Stimulated activated CD4-positive, alpha-beta T cell treated with anti-CD3 and anti-CD28 coated beads, TNF-alpha, amount 100 ng/mL, for 24 hours (primary cell): ENCODE data around the gene ZBED6.
A peak's percentile ranks its signal among the peaks of the same experiment; 100 is the strongest.
"Not testable (repeated sequence)": the region's sequence is repeated elsewhere in the genome, so short reads cannot be mapped to it uniquely, and the experiment has no call there.

Experiments used
- DNase-seq, 3 experiments: peaks; one replicate each; pipeline ENCODE4 v3.0.0-alpha.2; 2020; ENCODE audit warnings: low read depth in 3 of 3

Gene ZBED6, protein sequence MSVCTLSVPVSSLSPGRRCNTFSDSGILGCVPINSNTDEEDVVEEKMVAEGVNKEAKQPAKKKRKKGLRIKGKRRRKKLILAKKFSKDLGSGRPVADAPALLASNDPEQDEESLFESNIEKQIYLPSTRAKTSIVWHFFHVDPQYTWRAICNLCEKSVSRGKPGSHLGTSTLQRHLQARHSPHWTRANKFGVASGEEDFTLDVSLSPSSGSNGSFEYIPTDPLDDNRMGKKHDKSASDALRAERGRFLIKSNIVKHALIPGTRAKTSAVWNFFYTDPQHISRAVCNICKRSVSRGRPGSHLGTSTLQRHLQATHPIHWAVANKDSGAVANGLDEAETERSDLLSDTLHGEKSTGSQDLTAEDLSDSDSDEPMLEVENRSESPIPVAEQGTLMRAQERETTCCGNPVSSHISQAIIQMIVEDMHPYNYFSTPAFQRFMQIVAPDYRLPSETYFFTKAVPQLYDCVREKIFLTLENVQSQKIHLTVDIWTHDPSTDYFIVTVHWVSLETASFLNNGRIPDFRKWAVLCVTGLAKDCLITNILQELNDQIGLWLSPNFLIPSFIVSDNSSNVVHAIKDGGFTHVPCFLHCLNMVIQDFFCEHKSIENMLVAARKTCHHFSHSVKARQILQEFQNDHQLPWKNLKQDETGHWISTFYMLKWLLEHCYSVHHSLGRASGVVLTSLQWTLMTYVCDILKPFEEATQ (N-terminal part only)

DNA sequence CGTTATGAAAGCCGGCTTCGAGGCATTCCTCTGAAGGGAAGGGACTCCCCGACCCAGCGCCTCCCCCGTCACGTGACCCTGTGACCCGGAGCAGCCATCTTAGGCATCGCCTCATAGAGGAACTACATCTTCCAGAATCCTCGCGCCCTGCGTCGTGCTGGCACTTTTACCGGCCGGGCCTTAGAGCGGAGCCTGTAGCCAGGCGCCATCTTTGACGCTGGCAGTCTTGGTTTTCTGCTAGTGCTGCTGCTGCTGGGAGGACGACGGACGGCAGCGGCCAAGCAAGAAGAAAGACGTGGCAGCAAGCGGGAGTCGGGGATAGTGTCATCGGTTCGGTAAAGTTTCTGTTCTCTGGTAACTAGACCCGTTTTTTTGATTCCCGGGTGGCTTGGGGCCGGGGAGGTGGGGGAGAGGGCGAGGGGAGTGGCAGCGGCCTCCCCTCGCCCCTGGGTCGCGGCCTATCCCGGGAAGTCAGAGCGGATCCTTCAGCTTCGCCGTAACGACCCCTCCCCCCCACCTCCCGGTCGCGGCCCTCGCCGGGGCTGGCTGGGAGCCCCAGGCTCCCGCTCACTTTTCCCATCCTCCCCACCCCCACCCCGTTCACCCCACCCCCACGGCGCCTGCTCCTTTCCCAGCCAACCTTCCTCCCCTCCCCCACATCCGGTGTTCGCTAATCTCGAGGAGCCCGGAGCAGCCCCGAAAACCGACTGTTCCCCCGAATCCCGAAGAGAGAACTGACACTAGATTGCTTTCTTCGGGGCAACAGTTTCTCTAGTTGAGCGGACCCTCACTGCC, at the start of gene ZBED6, which contains the start of gene ZC3H11A:
TSS of gene ZBED6 (plus strand) at position 183 of the 795 bp plus-strand sequence. CDS start 1,900 bp downstream, outside the sequence.
TSS of gene ZC3H11A (plus strand) at position 183 of the 795 bp plus-strand sequence. CDS start 21,448 bp downstream, outside the sequence.
- DNase-seq = peak; percentile 96 to 98 (median 98)

DNA sequence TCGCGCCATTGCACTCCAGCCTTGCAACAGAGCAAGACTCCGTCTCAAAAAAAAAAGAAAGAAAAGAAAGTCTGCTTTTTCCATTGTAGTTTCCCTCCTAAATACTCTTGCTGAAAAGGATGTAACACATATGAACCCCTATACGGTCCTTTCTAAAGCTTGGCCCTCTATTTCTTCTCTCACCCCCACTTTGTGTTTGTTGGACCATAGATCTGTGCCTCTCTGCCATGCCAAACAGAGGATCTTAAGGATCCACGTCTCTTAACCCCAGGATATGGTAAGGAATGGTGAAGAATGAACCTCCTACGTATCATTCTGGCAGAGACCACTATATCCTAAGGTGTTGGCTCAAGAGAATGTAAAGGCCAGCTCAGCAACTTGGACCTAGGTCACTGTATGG, 49.1 kb upstream of the ZBED6 start:
- no peak for DNase-seq

DNA sequence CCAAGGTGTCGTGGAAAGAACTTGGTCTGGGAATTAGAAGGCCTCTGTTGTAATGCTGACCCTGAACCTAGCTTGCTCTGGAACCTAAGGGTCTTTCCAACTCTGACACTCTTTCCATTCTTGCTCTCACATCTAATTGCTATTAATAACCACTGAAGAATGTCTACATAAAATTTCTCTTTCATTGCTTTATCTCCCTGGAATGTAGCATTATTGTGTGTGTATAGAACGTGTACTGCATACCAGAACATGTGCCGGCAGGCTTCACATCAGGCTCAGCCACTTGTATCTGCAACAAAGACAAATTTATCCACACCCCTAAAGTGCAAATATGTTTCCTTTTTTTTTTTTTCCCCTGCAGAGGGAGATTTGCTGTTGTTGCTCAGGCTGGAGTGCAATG, 44.4 kb upstream of the ZBED6 start:
- DNase-seq = no peak

DNA sequence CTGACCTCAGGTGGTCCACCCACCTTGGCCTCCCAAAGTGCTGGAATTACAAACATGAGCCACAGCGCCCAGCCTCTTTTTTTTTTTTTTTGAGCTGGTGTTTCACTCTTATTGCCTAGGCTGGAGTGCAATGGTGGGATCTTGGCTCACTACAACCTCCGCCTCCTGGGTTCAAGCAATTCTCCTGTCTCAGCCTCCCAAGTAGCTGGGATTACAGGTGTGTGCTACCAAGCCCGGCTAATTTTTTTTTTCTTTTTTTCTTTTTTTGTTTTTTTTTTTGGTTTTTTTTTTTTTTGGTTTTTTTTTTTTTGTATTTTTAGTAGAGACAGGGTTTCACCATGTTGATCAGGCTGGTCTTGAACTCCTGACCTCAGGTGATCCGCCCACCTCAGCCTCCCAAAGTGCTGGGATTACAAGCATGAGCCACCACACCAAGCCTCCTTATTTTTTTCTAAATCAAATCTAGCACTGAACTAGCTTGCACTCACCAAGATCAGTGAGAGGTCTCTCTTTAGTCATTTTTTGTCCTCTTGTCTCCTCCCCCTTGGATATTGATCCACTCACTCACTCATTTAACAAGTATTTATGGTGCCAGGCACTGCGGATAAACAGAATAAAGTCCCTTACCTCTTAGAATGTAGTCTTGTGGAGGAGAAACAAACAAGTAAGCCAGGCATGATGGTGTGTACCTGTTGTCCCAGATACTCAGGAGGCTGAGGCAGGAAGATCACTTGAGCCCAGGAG, 43.6 kb upstream of the ZBED6 start:
- not testable (repeated sequence) for DNase-seq

DNA sequence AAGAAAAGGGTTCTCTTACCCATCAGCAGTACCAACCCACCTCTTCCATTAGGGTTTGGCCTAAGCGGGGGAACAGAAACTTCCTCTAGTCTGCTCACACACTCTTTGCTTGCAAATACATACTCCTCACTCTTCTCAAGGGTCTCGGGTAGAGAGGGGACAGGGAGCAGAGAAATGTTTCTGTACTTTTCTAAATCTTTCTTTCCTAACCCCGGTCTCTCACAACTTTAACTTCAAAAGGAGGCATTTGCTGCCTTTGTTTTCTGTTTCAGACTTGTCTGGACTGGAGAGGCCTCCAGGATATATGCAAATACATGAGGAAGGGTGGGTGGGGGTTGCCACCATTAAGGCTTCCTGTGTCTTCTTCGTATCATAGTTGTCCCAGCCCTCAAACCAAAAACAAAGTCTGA, 41.0 kb upstream of the ZBED6 start:
- DNase-seq = no peak

DNA sequence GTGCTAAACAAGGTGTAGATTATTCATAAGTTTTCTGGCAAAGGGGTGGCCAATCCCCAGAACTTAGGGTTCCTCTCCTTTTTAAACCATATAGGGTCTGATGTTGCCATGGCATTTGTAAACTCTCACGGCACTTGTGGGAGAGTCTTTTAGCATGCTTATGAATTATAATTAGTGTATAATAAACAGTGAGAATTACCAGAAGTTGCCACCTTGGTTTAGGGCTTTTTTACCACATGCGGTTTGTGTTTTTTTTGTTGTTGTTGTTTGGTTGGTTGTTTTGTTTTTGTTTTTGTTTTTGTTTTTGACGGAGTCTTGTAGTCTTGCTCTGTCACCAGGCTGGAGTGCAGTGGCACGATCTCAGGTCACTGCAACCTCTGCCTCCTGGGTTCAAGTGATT, 39.4 kb upstream of the ZBED6 start:
- no peak for DNase-seq

DNA sequence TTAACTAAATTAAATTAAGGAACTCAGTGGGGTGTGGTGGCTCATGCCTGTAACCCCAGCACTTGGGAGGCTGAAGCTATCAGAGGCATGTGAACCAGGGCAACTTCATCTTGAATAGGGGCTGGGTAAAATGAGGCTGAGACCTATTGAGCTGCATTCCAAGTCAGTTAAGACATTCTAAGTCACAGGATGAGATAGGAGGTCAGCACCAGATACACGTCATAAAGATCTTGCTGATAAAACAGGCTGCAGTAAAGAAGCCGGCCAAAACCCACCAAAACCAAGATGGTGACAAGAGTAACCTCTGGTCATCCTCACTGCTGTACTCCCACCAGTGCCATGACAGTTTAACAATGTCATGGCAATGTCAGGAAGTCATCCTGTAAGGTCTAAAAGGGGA, 36.7 kb upstream of the ZBED6 start:
- DNase-seq = not testable (repeated sequence)

DNA sequence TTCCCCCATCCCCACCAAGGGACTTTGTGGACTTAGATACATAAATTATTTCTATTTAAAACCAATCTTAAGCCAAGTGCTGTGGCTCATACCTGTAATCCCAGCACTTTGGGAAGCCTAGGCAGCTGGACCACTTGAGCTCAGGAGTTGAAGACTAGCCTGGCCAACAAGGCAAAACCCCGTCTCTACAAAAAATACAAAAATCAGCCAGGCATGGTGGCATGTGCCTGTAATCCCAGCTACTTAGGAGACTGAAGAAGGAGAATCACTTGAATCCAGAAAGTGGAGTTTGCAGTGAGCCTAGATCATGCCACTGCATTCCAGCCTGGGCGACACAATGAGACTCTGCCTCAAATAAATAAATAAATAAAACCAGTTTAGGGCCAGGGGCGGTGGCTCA, 34.9 kb upstream of the ZBED6 start:
- no peak for DNase-seq

DNA sequence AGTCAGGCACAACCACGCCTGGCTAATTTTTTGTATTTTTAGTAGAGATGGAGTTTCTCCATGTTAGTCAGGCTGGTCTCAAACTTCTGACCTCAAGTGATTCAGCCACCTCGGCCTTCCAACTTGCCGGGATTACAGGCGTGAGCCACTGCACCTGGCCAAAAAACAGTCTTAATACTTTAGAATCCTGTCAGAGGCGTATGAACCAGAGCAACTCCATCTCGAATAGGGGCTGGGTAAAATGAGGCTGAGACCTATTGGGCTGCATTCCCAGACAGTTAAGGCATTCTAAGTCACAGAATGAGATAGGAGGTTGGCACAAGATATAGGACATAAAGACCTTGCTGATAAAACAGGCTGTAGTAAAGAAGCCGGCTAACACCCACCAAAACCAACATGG, 33.5 kb upstream of the ZBED6 start:
- not testable (repeated sequence) for DNase-seq

DNA sequence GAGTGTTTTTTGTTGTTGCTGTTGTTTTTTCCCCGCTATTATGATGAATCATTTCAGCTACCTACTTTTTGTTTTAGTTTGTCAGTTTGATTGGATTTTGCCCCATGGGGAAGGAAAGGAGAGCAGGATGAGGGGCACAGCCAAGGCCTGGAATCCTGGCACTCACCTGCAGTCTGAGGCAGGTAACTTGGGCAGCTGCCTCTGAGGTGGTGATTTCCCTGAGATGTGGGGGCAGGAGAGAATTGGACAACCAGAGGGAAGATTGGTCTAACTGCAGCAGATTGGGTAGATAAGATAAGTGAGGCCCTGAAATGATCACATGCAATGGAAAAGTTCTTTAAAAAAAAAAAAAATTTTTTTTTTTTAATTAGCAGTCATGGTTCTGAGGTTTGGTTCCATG, 31.9 kb upstream of the ZBED6 start:
- no peak for DNase-seq

DNA sequence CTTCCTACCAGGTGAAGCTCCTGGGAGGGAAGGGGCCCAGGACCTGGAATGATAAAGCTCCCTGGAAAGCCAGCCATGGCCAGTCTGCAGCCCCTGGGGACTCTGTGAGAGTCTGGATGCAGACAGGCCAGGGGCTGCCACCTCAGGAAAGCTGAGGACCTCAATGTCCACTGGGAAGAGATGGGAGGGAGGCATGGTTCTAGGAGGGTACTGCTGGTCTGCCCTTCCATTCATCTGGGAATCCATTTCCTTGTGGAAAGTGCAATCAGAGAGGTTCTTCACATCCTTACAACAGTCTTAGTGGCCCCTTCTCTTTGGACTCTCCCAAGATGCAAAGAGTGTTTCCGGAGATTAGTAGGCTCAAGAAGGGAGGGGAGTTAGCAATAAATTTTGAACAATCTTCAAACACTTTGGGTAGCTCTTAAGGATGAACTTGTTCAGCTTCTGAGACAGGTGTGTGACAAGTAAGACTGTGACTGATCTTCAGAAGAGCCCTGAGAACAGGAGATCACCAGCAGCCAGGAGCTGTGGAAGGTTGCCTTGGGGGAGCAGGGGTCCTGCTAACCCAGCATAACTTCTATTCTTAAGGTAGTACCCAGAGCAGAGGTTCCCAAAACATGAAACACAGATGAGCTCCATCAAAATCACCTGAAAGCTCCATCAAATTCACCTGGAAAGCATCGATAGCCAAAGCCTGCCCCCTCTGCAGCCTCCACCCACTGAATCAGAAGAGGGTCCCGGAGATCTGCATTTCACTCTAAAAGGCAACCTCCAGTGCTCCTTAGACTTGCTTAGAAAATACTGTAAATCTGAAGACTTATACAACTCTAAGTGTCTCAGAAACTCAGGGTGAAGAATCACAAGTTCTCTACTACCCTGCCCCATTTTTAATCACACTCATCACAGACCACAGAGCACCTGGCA, 31.1 kb upstream of the ZBED6 start:
- no peak for DNase-seq

DNA sequence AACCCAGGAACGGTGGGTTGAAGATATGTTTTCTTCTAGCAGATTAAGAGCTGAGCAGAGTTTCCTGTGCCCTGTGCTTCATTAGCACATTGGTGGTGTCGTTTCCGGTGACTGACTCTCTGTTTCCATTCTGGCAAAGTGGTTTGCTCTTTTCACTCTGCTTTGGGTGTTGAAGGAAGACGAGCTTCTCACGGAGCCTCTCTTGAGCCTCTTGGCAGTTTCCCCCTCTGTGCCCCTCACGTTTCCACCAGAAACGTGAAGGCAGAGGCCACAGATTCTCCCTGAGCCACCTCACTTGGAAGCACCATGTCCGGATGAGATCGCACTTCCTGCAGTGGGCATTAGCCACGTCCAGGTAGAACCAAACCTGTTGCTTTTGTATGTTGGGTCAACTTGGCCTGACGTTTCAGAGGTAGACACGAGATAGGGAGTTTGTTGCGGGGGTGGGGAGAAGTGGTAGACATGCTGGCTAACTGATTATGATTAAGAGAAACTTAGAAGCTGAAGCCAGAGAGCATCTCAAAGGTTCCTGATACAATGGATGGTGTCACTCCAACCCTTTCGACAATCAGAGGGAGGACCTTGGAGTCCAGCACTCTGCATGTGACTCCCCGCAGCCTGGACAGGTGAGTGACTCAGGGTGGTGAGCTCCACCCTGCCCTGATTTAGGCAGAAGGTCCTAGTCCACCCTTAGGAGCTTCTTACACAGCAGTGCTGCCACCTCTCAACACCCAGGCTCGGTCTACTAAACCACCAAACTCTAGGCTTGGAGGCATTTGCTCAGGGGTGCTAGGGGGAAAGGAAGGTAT, 30.2 kb upstream of the ZBED6 start, which contains the start of gene LAX1:
TSS of gene LAX1 (plus strand) at position 155 of the 809 bp plus-strand sequence. CDS start at position 538, 383 bp downstream.
- peak; percentile 61 to 72 (median 66) for DNase-seq

DNA sequence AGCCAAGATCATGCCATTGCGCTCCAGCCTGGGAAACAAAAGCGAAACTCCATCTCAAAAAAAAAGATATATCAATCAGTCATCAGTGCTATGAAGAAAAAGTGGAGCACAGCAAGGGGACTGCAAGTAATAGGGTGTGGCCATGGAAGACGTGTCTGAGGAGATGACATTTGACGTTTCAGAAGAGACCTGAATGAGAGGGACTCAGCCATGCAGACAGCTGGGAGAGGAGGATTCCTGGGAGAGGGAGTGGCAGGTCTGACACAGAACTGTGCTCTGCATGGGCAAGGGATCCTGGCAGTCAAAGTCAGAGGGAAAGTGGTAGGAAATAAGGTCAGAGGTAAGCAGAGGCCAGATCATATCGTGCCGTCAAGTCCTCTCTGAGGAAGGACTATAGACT, 27.2 kb upstream of the ZBED6 start:
- DNase-seq = no peak

DNA sequence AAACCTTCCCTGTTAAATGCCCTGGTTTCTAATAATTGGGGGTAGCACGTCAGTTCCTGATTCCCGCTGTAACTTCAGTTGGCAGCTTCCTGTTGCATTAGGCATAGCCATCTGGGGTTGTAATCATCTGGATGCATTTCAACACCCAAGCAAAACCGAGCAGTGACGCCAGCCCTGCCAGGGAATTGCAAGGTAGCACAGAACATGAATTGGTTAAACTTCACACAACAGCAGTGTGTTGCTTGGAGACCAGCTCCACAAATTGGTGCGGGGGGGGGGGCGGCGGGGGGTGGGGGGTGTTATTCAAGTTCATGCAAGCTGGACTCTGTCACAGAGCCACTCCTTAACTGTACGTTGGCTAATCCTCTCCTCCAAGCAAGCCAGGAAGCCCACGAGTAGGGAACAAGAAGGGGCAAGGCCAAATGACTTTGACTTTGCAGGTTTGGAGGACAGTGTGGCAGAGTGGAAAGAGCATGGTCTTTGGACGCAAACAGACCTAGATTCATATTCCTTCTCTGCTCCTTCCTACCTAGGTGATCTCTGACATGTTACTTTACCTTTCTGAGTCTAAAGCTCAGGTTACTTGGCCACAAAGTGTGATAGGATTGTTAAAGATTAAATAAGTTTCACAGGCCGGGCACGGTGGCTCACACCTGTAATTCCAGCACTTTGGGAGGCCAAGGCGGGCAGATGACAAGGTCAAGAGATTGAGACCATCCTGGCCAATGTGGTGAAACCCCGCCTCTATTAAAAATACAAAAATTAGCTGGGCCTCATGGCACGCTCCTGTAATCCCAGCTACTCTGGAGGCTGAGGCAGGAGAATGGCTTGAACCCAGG, 25.7 kb upstream of the ZBED6 start:
- no peak for DNase-seq

DNA sequence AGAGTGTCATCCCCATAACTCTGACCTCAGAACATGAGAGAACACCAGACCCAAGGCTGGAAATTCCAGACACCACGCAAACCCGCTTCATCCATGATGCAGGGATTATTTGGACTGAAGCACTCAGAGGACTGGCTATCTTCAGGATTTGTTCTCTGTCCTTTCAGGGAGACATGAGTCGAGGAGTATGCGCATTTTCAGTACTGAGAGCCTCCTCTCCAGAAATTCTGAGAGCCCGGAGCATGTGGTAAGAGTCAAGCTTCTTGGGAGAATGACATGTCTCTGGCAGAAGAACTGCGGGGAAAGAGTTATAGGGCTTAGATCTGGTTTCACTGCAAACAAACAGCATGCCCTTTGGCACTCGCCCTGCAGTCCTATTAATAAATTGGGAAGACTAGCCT, 23.5 kb upstream of the ZBED6 start:
- no peak for DNase-seq

DNA sequence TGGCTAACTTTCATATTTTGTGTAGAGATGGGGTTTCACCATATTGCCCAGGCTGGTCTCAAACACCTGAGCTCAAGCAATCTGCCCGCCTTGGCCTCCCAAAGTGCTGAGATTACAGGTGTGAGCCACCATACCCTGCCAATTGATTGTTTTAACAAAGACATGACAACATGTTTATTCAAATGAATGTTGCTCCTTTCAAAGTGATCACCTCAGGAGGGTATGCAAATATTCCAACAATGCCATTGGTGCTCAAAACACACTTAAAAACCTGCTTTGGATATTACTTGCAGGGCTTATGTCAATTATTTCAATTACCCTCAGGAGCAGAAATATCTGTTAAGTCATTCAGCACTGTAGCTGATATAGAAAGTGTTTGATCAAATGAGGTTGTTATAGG, 22.6 kb upstream of the ZBED6 start:
- DNase-seq = no peak

DNA sequence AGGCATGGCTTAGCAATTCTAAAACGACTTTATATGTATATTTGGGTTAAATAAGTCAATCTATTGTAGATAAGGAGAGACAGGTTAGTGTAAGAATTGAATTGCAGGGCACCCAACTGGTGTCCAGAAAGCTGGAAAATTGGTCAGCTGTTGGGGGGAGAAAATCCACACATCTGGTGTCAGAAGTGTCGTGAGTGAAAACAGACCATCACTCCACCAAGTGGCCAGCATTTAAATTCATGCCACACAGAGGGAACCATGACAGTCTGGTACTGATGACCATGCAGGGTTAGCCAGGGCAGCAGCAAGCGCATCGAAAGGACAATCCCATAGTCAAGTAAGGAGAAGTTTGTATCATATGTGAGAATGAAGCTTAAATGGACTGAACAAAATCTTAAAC, 18.8 kb upstream of the ZBED6 start:
- no peak for DNase-seq

DNA sequence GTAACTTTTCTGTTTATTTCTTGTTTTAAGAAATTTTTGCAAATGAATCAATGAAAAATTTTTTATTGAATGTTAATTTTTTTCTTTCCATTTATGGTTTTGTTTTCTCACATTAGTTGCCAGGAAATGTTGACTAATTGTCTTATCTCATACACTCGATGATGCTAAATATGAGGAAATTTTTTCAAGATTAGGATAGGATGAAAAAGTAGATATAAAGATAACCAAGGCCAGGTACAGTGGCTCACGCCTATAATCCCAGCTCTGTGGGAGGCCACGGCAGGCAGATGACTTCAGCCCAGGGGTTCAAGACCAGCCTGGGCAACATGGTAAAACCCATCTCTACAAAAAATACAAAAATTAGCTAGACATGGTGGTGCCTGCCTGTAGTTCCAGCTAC, 17.8 kb upstream of the ZBED6 start:
- no peak for DNase-seq
